ENCODE measurements around the gene CA5A. TPM values are rescaled to one million over a fixed set of nuclear protein-coding genes. Genes with fewer than 3 reads are reported as not detected.
A peak's percentile ranks its signal among the peaks of the same experiment; 100 is the strongest.

The CA5A gene
- total and polyA plus RNA-seq, 2 of the 13 experiments (the other 11 are each of a cell fraction or from before 2014, with no cell fraction given) = 66.8 to 106 TPM

GRCh38 chr16:87945351-87946042 lies 9.2 kb upstream of the CA5A start:
- TF ChIP-seq MAFK (conservative IDR thresholded peaks at IDR 0.05 in 1 of 2, IDR thresholded peaks at IDR 0.05 in 1 of 2; ENCODE audit: low read length in 2 of 2) = peak; percentile 83 to 91
- TF ChIP-seq ZBTB46 (CRISPR knock-in tag; IDR thresholded peaks at IDR 0.05; ENCODE audit: borderline replicate concordance) = no peak
- TF ChIP-seq CREB1 (IDR thresholded peaks at IDR 0.05) = peak; percentile 71
- TF ChIP-seq CREB1 (CRISPR knock-in tag; IDR thresholded peaks at IDR 0.05) = no peak; the same call in 1 of the 2 replicates
- peak; percentile 81 for TF ChIP-seq MAFF (IDR thresholded peaks at IDR 0.05; ENCODE audit: low read depth, low read length)
- 0 out of 2 replicates have a peak, but pooled peaks have one; percentile 13 for TF ChIP-seq TAF1 (CRISPR knock-in tag; IDR thresholded peaks at IDR 0.05)
- TF ChIP-seq ZNF687 (CRISPR knock-in tag; IDR thresholded peaks at IDR 0.05) = peak; percentile 45; the same call in 1 of the 2 replicates
- no peak for TF ChIP-seq ZNF614 (CRISPR knock-in tag; IDR thresholded peaks at IDR 0.05; ENCODE audit: borderline replicate concordance)
- TF ChIP-seq ZNF547 (CRISPR knock-in tag; IDR thresholded peaks at IDR 0.05) = 0 out of 2 replicates have a peak, but pooled peaks have one; percentile 22
- TF ChIP-seq IRF2 (CRISPR knock-in tag; IDR thresholded peaks at IDR 0.05) = 0 out of 2 replicates have a peak, but pooled peaks have one; percentile 17
- Histone ChIP-seq H3K79me2 (ENCODE audit: insufficient read depth, low read length) (no peaks in the 10 kb centered on the region), H3K4me3 (replicated peaks in 1 of 3; ENCODE audit: insufficient read depth in 1 of 3, low read depth in 2 of 3, low read length in 3 of 3) (no peak overlapping the region), H3K27ac (ENCODE audit: extremely low read length, insufficient read depth, low read length) (no peak overlapping the region), H3K27me3 (ENCODE audit: control insufficient read depth in 1 of 2, insufficient read depth in 2 of 2, low read length in 2 of 2) (no peaks in the 10 kb centered on the region), H3K36me3 (replicated peaks in 1 of 2; ENCODE audit: control insufficient read depth in 1 of 2, insufficient read depth in 2 of 2, low read length in 2 of 2) (no peaks in the 10 kb centered on the region), H4K20me1 (ENCODE audit: insufficient read depth, low read length) (no peaks in the 10 kb centered on the region), H3K9me3 (ENCODE audit: low read length) (no peaks in the 10 kb centered on the region), H3K9ac (ENCODE audit: insufficient read depth, low read depth, low read length) (no peak overlapping the region), H2AFZ (ENCODE audit: low read length) (peak overlapping the region; percentile 38), H3K4me2 (ENCODE audit: low read depth, low read length) (peak overlapping the region; percentile 21), H3K4me1 (ENCODE audit: insufficient read depth, low read length) (peaks cover 68% of the 10 kb centered on the region)
- no TSS peak for BruUV-seq (replicated peaks)
- ATAC-seq = no peak
- intact Hi-C loops (cut with micrococcal nuclease; ENCODE audit: unreplicated experiment) (no loop called here), in situ Hi-C loops (cut with HindIII; ENCODE audit: extremely low pct_ligation_motif_present, low pct_unique_long_range_greater_than_20kb) (no loop called here)
- ChIA-PET CTCF (ENCODE audit: low intra/inter-chr PET ratio, low total read pairs) (no interaction called here), POLR2A (interaction anchor here (2.1 kb wide), 1 partner anchor 9 kb away, joined by 14 read pairs; the partner anchor contains the start of gene CA5A)
- FAIRE-seq = no peak
- DNase-seq (ENCODE audit: low spot score) = no peak
- WGBS (ENCODE audit: low lambda C conversion rate) = 52% methylated on average over 21 of the region's 22 CpGs
